ENCODE measurements around the gene CCNG1.

GRCh38 chr5:163453705-163454104 lies 16.3 kb downstream of the CCNG1 start:
- TF ChIP-seq POLR2AphosphoS5 (IDR thresholded peaks at IDR 0.05; ENCODE audit: low read depth, low read length): no peak
- TF ChIP-seq POLR2A (IDR thresholded peaks at IDR 0.05; ENCODE audit: low read depth, low read length): no peak
- TF ChIP-seq TAF1 (IDR thresholded peaks at IDR 0.05; ENCODE audit: low read depth, low read length): no peak
- no peak for TF ChIP-seq SPI1 (IDR thresholded peaks at IDR 0.05; ENCODE audit: low read depth, low read length)
- no peak for TF ChIP-seq PAX5 (IDR thresholded peaks at IDR 0.05; ENCODE audit: insufficient read depth, low read length, severe bottlenecking)
- no peak for TF ChIP-seq POU2F2 (IDR thresholded peaks at IDR 0.05; ENCODE audit: low read depth, low read length)

Measured in GM12891 (cell line).